Left forelimb (tissue), 1 donor: ENCODE measurements around the gene PCNA.
"Not testable (repeated sequence)": the region's sequence is repeated elsewhere in the genome, so short reads cannot be mapped to it uniquely, and the experiment has no call there.

Source experiments
- DNase-seq: peaks from one replicate; pipeline ENCODE4 v3.0.0-alpha.2; 2018; ENCODE audit warnings: low spot score

Gene PCNA

GRCh38 chr20:5141615-5142014, 21.9 kb upstream of the PCNA start:
- DNase-seq = no peak

- no peak for DNase-seq
These were observed 20.4 kb upstream of the PCNA start for GRCh38 chr20:5140195-5140594.

GRCh38 chr20:5136096-5136495, 16.3 kb upstream of the PCNA start:
- no peak for DNase-seq

- no peak for DNase-seq
These were observed 15.7 kb upstream of the PCNA start for GRCh38 chr20:5135363-5136012.

- DNase-seq = no peak
These were observed 14.2 kb upstream of the PCNA start for GRCh38 chr20:5133998-5134397.

GRCh38 chr20:5131502-5131901, 11.7 kb upstream of the PCNA start:
- DNase-seq = no peak

- no peak for DNase-seq
These were observed 9.1 kb upstream of the PCNA start for GRCh38 chr20:5128886-5129285.

- DNase-seq = no peak
These were observed 8.2 kb upstream of the PCNA start for GRCh38 chr20:5127859-5128424.

GRCh38 chr20:5127204-5127858, 7.6 kb upstream of the PCNA start:
- peak; percentile 71 for DNase-seq

GRCh38 chr20:5126512-5127203, 6.9 kb upstream of the PCNA start, which contains the start of gene CDS2:
Gene CDS2, plus strand, starts transcription at chr20:5127008. Its CDS starts 85 bp downstream, at chr20:5127093.
- DNase-seq = peak; percentile 100

GRCh38 chr20:5122873-5123260, 3.1 kb upstream of the PCNA start:
- DNase-seq = no peak

GRCh38 chr20:5120185-5120476, 373 bp upstream of the PCNA start:
- DNase-seq = no peak

GRCh38 chr20:5119143-5119434, 669 bp downstream of the PCNA start:
- DNase-seq = no peak

- DNase-seq = no peak
These were observed 1.3 kb downstream of the PCNA start for GRCh38 chr20:5118220-5119142.

GRCh38 chr20:5116875-5117274, 2.9 kb downstream of the PCNA start:
- DNase-seq = no peak

- no peak for DNase-seq
These were observed 5.4 kb downstream of the PCNA start for GRCh38 chr20:5114403-5114802.

GRCh38 chr20:5113615-5113986, 6.2 kb downstream of the PCNA start:
- no peak for DNase-seq

- DNase-seq = no peak
These were observed 10.5 kb downstream of the PCNA start for GRCh38 chr20:5109276-5109675.

GRCh38 chr20:5104479-5104878, 15.3 kb downstream of the PCNA start:
- no peak for DNase-seq

GRCh38 chr20:5100684-5101347, 18.9 kb downstream of the PCNA start:
- DNase-seq = peak; percentile 76

- not testable (repeated sequence) for DNase-seq
These were observed 19.8 kb downstream of the PCNA start for GRCh38 chr20:5099909-5100308.

- DNase-seq = not testable (repeated sequence)
These were observed 20.7 kb downstream of the PCNA start for GRCh38 chr20:5099009-5099408.
